SK-N-SH (cell line): ENCODE measurements around the gene UNC5B.

Experiments used
- FOXJ3 ChIP-seq: sonication (generic); formaldehyde crosslinking; IDR thresholded peaks from 2 replicates; pipeline ENCODE4 v1.5.1; 2020; ENCODE audit warnings: mild to moderate bottlenecking, missing genetic modification reagents
- RAD21 ChIP-seq: IDR thresholded peaks from 2 replicates; pipeline ENCODE4 v1.6.1; 2012; ENCODE audit warnings: mild to moderate bottlenecking, low read length
- TAF1 ChIP-seq: IDR thresholded peaks from 2 replicates; pipeline ENCODE4 v1.6.1; 2012; ENCODE audit warnings: low read depth, mild to moderate bottlenecking, low read length, moderate library complexity, borderline replicate concordance
- TCF12 ChIP-seq: IDR thresholded peaks from 2 replicates; pipeline ENCODE4 v1.4.0; 2012
- TF ChIP-seq, protein P1 (sequence below): fragments of 200-600 bp; sonication (generic); IDR thresholded peaks from 2 replicates; pipeline ENCODE4 v1.6.1; 2017; ENCODE audit warnings: antibody characterized with exemption, mild to moderate bottlenecking, moderate library complexity

DNA sequence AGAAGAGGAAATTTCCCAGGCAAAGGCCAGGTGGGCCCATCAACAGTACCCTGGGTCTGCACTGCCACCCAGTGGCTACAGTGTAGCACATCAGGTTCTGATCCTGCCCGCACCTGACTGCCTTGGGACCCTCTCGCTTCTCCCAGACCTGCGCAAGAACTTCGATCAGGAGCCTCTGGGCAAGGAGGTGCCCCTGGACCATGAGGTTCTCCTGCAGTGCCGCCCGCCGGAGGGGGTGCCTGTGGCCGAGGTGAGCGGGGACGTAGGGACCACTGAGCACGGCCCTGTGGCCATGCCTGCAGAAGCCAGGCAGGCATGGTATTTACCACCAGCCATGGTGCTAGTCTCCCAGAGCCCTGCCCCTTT lies 72.8 kb downstream of the UNC5B start:
- TF ChIP-seq TAF1 (no peak), RAD21 (peak; percentile 83), TCF12 (no peak), FOXJ3 (no peak)
- TF ChIP-seq, protein P1, sequence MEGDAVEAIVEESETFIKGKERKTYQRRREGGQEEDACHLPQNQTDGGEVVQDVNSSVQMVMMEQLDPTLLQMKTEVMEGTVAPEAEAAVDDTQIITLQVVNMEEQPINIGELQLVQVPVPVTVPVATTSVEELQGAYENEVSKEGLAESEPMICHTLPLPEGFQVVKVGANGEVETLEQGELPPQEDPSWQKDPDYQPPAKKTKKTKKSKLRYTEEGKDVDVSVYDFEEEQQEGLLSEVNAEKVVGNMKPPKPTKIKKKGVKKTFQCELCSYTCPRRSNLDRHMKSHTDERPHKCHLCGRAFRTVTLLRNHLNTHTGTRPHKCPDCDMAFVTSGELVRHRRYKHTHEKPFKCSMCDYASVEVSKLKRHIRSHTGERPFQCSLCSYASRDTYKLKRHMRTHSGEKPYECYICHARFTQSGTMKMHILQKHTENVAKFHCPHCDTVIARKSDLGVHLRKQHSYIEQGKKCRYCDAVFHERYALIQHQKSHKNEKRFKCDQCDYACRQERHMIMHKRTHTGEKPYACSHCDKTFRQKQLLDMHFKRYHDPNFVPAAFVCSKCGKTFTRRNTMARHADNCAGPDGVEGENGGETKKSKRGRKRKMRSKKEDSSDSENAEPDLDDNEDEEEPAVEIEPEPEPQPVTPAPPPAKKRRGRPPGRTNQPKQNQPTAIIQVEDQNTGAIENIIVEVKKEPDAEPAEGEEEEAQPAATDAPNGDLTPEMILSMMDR = peak; percentile 76
